GM10266 (cell line): ENCODE results near the gene MAEA.

Experiments
- DNase-seq: peaks from one replicate; pipeline ENCODE4 v3.0.0; 2012; ENCODE audit errors: extremely low spot score
- CTCF ChIP-seq: IDR thresholded peaks from 2 replicates; pipeline ENCODE4 v1.5.1; 2012; ENCODE audit warnings: mild to moderate bottlenecking, low read depth; ENCODE audit not compliant: control insufficient read depth, insufficient read depth; ENCODE audit errors: missing control alignments

MAEA gene

GRCh38 chr4:1297456-1298325 is 8.0 kb downstream of the MAEA start:
- no peak for DNase-seq
- no peak for TF ChIP-seq CTCF

GRCh38 chr4:1298461-1298860 is 8.8 kb downstream of the MAEA start:
- TF ChIP-seq CTCF: no peak
- no peak for DNase-seq

DNA sequence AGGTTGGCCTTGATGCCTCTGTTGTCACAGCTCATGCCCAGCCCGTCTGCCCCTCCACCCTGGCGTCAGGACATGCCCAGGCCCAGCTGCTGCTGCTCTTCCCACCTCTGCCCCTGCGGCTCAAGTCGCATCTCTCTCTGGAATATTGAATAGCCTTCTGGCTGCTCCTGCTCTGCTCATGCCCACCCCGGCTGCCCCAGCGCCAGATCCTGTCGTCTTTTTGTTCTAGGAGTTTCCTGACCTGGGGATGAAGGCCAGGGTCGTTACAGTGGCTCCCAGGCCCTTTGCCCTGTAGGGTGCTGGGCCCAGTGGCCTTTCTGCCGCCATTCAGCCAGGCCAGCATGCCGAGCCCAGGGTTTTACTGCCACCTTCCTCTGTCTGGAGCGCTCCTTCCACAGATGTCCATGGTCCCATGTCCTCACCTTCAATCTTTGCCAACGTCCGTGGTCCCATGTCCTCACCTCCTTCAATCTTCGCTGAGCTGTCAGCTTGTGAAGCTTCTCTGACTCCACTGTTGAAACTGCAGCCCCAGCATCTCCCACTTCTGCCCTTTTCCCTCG is 9.7 kb downstream of the MAEA start:
- no peak for TF ChIP-seq CTCF
- peak; percentile 29 for DNase-seq

DNA sequence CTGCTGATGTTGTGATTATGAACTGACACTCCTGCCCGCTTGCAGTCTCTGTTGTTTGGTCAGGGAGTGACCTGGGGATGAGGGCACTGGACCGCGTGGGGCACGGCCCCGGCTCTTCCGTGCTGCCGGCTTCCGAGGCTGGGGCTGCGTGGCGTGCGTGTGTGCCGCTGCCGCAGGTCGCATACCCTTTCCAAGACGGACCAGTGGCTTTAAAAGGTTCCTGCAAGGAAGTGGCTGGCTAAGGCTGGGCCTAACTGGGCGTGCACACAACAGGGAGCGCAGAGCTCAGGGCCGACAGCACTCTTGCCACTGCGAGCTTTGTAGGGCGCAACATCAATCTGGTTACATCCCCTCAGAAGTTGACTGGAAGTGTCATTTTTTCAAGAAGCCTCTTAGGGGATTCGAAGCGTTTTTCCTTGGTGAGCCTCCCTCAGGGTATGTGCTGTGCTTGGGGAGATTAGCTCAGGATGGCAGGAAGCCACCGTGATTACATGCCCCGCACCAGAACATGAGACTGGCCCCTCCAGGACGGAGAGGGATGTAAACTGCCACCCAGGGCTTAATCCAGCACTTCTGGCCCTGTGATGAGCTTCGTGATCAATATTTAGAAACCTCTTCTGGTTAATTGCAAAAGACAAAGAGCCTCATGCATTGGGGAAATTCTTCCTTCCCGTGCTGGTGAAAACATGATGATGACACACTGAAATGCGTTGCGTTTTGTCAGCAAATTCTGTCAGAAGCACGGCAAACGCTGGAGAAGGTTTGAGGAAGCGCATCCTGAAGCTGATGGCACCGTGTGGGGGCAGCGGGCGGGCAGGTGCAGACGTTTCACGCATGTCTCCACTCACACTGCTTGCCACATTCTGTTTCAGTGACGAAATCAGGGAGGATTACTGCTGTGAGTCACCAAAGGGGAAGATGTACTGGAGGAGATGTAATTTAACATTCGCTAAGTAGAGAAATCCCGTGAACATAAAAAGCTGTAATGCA is 11.1 kb downstream of the MAEA start:
- no peak for TF ChIP-seq CTCF
- DNase-seq: no peak

DNA sequence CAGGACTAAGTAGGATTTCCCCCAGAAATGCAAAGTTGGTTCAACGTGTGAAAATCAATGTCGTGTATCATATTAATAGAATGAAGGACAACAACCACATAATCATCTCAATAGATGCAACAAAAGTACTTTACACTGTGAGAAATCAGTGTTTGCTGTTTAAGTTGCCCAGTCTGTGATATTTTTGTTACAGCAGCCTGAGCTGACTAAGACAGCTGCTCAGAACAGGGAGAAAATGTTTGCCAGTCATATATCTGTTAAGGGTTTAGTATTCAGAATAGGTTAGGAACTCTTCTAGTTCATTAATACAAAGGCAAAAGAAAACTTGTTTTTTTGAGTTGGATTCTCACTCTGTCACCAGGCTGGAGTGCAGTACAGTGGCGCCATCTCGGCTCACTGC is 12.5 kb downstream of the MAEA start:
- DNase-seq: no peak
- TF ChIP-seq CTCF: no peak

- TF ChIP-seq CTCF: no peak
- no peak for DNase-seq
Observed at GRCh38 chr4:1305261-1305711, 15.6 kb downstream of the MAEA start.
